GM10248 (cell line): ENCODE measurements around the gene SCGB3A2.

Experiments used
- CTCF ChIA-PET: fragments of 300-600 bp; sonication (Branson Sonifier 250); formaldehyde crosslinking; extraction: SDS; loops from one replicate; lab custom pipeline; 2021; ENCODE audit warnings: antibody characterized with exemption; lab: Yijun Ruan, JAX
- POLR2A ChIA-PET: fragments of 350-650 bp; sonication (Branson Sonifier 250); formaldehyde crosslinking; extraction: SDS; loops from one replicate; lab custom pipeline; 2020; ENCODE audit warnings: antibody characterized with exemption; lab: Yijun Ruan, JAX
- DNase-seq: peaks from one replicate; pipeline ENCODE4 v3.0.0; 2012; ENCODE audit errors: extremely low spot score
- CTCF ChIP-seq: IDR thresholded peaks from 2 replicates; pipeline ENCODE4 v1.5.1; 2012; ENCODE audit warnings: mild to moderate bottlenecking, low read depth; ENCODE audit errors: extremely low read depth, missing control alignments, control extremely low read depth

Gene SCGB3A2

GRCh38 chr5:147842869-147843268, 35.6 kb upstream of the SCGB3A2 start:
- no peak for DNase-seq
- POLR2A ChIA-PET, result no interaction called here
- TF ChIP-seq CTCF, result no peak
- CTCF ChIA-PET, result interaction anchor here (5.2 kb wide), 1 partner anchor 15 kb away, joined by 31 read pairs; no protein-coding TSS in a partner anchor

- ChIA-PET POLR2A (no interaction called here), CTCF (interaction anchor here (1.3 to 5.2 kb wide), 3 partner anchors 10 to 13 kb away, joined by 7 to 31 read pairs (median 9); no protein-coding TSS in a partner anchor)
- no peak for TF ChIP-seq CTCF
- no peak for DNase-seq
Measured at GRCh38 chr5:147844846-147845245, 33.7 kb upstream of the SCGB3A2 start.

DNA sequence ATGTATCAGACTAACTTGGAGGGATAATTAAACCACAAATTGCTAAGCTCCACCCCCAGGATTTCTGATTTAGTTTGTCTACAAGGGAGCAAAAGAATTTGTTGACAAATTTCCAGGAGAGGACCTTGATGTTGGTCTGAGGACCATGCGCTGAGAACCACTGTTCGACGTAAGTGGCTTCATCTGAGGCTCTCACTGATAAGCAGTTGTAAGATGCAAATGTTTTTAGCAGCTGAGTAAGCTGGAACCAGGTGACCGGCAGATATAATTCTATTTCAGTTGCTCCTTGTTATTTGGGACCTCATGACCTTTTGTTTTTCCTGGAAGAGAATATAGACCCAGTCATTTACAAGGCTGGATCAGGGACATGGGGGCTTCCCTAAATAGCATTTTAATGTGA, 32.9 kb upstream of the SCGB3A2 start:
- POLR2A ChIA-PET, result no interaction called here
- TF ChIP-seq CTCF, result no peak
- CTCF ChIA-PET, result interaction anchor here (1.9 to 5.2 kb wide), 2 partner anchors 9 to 12 kb away, joined by 9 to 31 read pairs; no protein-coding TSS in a partner anchor
- no peak for DNase-seq

GRCh38 chr5:147849226-147849625, 29.3 kb upstream of the SCGB3A2 start:
- no peak for TF ChIP-seq CTCF
- POLR2A ChIA-PET, result no interaction called here
- CTCF ChIA-PET, result interaction anchor here (1.3 to 2.7 kb wide), 2 partner anchors 8 to 100 kb away, joined by 3 to 22 read pairs; no protein-coding TSS in a partner anchor
- no peak for DNase-seq

DNA sequence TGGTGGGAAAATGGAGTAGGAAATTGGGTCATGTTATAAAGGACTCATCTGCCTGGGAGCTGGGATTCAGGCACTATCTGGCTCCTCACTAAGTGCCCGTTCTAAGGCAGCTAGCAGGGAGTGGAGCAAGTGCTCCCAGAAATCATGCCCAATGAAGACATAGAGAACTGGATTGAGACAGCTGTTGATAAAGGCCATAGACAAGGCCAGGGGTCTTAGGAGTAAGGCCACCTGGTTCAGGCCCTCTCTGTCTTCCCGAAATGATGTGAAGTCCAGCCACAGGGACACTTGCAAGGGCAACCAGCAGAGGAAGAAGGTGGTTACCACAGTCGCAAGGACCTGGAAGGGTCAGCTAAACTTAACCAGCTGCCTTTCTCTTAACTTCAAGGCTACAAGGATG, 26.9 kb upstream of the SCGB3A2 start:
- DNase-seq, result no peak
- CTCF ChIA-PET, result interaction anchor here (0.6 to 1.3 kb wide), 2 partner anchors 9 to 879 kb away, joined by 3 read pairs; no protein-coding TSS in a partner anchor
- POLR2A ChIA-PET, result no interaction called here
- no peak for TF ChIP-seq CTCF

GRCh38 chr5:147852365-147852764, 26.1 kb upstream of the SCGB3A2 start:
- POLR2A ChIA-PET, result no interaction called here

More at GRCh38 chr5:147852365-147852764, 26.1 kb upstream of the SCGB3A2 start:
- no peak for TF ChIP-seq CTCF
- DNase-seq, result no peak
- CTCF ChIA-PET, result no interaction called here
